ENCODE results near the gene P2RX5.

Gene P2RX5

DNA sequence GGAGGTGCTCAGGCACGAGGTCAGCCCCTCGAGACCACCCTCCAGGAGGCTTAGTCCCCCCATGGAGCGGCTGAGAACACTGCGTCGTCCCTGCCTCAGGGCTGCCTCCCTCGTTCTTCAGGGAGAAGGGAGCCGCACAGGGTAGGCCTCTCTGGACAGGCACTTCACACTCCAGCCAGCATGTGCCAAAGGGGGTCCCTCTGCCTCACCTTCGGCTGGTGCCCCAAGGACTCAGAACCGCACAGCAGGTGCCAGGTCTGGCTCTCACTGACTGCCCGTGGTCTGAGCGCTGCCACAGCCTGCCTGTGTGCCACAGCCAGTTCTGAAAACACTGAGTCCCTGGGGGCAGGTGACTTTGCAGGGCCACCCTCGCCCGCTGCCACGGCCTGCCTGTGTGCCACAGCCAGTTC, 7.1 kb downstream of the P2RX5 start:
- in situ Hi-C loops (cut with HindIII; ENCODE audit: low pct_ligation_motif_present, low pct_unique_long_range_greater_than_20kb, low sequenced_read_pairs) = no loop called here
- DNase-seq = no peak

GRCh38 chr17:3688027-3688553, 7.9 kb downstream of the P2RX5 start:
- DNase-seq = no peak
- in situ Hi-C loops (cut with HindIII; ENCODE audit: low pct_ligation_motif_present, low pct_unique_long_range_greater_than_20kb, low sequenced_read_pairs) = no loop called here

DNA sequence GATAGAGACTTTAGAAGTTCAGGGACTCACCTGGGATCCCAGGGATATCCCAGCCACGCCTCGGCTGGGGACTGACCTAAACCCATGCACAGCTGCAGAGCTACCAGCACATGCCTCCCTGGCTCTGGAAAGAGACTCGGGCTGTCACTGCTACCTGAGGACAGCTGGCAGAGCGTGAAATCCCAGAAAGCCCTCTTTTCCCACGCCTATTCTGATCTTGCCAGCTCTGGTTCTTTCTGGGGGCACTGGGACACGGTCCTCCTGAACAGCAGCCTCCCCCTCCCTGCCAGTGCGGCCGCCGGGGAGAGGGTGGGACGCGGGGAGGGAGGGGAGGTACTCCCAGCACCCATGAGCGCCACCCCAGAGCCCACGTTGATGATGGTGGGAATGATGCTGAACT, 10.8 kb downstream of the P2RX5 start:
- in situ Hi-C loops (cut with HindIII; ENCODE audit: low pct_ligation_motif_present, low pct_unique_long_range_greater_than_20kb, low sequenced_read_pairs) = no loop called here
- no peak for DNase-seq

- in situ Hi-C loops (cut with HindIII; ENCODE audit: low pct_ligation_motif_present, low pct_unique_long_range_greater_than_20kb, low sequenced_read_pairs) = no loop called here
- DNase-seq = peak; percentile 49
Observed at GRCh38 chr17:3683054-3683511, 12.9 kb downstream of the P2RX5 start.

DNA sequence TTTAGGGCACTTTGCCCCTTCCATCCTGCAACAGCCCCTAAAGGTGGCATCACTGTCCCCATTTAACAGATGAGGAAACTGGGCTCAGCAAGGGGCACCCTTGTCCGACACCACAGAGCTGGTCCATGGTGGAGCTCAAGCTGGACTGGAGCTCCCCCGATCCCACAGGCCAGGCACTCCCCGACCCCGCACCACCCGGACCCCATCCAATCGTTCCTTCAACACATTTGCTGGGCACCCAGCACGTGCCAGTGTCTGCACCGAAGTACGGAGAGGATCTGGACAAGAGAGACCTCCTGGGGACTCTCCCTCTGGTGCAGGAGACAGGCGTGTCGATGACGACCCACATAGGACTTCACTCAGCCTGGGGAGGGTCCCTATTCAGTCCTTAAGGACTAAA, 13.9 kb downstream of the P2RX5 start:
- no peak for DNase-seq
- in situ Hi-C loops (cut with HindIII; ENCODE audit: low pct_ligation_motif_present, low pct_unique_long_range_greater_than_20kb, low sequenced_read_pairs) = no loop called here

- DNase-seq = no peak
- in situ Hi-C loops (cut with HindIII; ENCODE audit: low pct_ligation_motif_present, low pct_unique_long_range_greater_than_20kb, low sequenced_read_pairs) = no loop called here
Observed at GRCh38 chr17:3681565-3681964, 14.4 kb downstream of the P2RX5 start.

DNA sequence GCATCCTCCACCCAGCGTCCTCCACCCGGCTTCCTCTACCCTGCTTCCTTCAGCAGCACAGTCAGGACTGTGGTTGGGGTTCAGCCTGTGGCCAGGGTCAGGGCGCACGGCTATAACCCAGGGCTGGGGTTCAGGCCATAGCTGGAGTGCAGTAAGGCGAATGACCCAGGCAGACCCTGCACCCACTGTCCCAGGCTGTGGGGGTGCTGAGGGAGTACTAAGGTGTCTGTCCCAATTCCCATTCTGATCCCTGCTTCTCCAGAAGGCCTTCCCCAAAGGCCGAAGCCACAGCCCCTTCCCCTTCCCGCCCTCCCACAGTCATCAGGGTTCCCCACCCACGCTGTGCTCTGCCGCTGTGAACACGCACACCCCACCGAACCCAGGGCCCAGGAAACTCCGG, 14.9 kb downstream of the P2RX5 start:
- in situ Hi-C loops (cut with HindIII; ENCODE audit: low pct_ligation_motif_present, low pct_unique_long_range_greater_than_20kb, low sequenced_read_pairs) = no loop called here

DNA sequence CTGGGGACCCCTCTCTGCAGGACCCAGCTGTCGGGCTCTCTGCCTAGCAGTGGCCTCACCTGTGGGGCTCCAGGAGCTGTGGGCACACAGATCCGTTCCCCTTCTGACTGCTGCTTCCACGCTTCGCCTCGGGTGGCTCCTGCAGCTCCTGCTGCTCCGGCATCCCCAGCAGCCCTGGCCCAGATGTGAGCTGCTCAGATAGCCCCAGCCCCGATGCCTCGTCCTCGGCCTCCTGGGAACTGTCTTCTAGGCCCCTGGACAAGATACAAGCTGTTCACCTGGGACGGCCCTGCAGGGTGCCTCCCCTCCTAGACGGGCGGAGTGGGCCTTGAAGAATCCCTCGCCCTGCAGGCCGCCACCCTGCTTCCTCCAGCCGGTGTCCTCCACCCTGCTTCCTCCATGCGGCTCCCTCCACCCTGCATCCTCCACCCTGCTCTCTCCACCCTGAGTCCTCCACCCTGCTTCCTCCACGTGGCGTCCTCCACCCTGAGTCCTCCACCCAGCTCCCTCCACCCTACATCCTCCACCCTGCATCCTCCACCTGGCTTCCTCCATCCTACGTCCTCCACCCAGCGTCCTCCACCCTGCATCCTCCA, 16.3 kb downstream of the P2RX5 start:
- in situ Hi-C loops (cut with HindIII; ENCODE audit: low pct_ligation_motif_present, low pct_unique_long_range_greater_than_20kb, low sequenced_read_pairs) = no loop called here
- no peak for DNase-seq

More for the DNA sequence above, 14.9 kb downstream of the P2RX5 start:
- no peak for DNase-seq

DNA sequence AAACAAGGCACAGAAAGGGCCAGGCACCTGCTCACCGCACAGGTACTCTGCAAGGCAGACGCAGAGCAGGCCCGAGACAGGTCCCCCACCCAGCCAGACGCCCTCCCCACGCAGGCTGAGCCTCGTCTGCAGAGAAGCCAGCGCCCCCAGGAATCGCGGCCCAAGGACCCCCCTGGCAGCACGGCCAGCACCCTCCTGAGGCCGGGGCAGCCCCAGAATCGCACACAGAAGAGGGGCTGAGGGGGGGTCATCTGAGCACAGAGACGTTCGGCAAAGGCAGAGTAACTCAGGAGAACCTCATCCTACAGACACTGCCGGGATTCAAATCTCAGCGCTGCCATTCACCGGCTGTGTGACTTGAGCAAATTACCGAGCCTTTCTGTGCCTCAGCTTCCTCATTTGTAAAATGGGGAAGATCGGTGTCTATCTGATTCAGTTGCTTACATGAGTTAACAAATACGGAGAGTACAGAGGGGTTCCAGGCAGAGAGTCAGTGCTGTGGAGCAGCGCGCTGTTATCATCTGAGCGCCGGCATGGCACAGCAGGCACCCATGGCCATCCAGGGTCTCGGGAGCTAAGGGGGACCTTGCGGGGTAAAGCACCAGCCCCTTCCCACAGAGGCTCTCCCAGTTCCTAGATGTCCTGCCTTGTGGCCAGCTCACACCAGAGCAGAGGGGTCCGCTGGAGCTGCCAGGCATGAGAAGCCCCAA, 17.0 kb downstream of the P2RX5 start:
- in situ Hi-C loops (cut with HindIII; ENCODE audit: low pct_ligation_motif_present, low pct_unique_long_range_greater_than_20kb, low sequenced_read_pairs) = no loop called here
- no peak for DNase-seq

DNA sequence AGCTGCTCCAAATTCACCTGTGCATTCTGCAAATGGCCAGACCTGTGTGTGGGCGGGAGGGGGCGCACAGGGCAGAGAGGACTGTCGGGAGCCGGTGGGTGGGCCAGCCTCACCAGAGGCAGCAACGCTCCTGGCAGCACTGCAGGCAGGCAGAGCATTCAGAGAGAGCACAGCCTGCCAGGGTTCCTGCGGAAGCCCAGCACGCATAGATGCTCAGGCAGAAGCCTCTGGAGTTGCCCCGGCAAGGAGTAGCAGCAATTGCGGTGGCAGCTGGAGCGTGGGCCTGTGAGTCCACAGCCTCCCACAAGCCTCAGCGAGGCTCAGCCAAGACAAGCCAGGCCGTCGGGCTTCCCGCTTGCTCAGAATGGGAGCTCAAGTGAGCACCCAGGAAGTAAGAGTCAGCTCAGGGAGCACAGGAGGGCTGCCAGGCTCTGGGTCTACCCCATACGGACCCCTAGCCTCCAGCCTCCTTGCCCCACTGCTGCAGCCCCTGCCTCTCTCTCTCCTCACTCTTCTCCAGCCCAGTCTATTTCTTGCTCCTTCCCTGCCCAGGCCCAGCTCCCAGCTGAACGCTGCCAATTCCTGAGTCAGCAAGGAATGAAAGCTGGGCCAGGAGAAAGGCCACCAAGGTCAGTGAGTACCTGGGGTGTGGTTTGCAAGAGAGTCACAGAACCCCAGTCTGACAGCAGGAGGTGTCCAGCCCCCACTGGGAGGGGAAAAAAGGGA, 17.7 kb downstream of the P2RX5 start:
- in situ Hi-C loops (cut with HindIII; ENCODE audit: low pct_ligation_motif_present, low pct_unique_long_range_greater_than_20kb, low sequenced_read_pairs) = no loop called here
- DNase-seq = no peak

DNA sequence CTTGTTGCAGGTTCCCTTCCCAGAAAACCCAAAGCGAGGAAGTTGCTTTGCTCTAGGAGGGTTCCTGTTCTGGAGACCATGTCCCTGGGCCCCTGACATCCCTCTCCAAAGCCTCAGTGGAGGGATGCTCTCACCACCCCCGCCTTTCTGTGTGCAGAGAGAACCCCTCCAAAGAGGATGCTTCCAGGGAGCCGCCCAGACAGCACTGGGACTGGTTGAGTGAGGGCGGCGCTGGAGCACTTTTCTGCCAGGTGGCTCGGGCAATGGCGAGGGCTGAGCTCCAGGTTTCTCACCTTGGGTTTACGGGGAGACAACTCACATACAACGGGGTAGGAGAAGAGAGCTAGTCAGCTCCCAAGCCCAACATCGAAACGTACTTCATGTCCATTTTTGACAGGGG, 20.1 kb downstream of the P2RX5 start:
- no peak for DNase-seq
- in situ Hi-C loops (cut with HindIII; ENCODE audit: low pct_ligation_motif_present, low pct_unique_long_range_greater_than_20kb, low sequenced_read_pairs) = no loop called here

DNA sequence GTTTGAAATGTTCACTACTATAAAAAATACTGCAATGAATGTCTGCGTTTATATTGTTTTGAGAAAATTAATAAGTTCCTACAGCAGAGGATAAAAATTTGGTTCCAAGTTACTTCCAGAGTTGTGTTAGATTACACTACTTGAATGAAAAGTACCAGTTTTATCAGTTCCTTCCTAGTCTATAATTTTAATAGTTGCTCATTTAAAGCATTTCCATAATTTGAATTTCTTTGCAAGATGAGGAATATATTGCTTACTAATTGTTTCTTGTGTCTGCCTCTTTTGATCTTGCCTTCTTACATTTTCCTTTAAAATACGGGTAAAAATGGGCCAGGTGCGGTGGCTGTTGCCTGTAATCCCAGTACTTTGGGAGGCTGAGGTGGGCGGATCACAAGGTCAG, 23.4 kb downstream of the P2RX5 start:
- DNase-seq = no peak
- in situ Hi-C loops (cut with HindIII; ENCODE audit: low pct_ligation_motif_present, low pct_unique_long_range_greater_than_20kb, low sequenced_read_pairs) = no loop called here

GRCh38 chr17:3669548-3669947, 26.4 kb downstream of the P2RX5 start:
- peak; percentile 14 for DNase-seq
- in situ Hi-C loops (cut with HindIII; ENCODE audit: low pct_ligation_motif_present, low pct_unique_long_range_greater_than_20kb, low sequenced_read_pairs) = no loop called here

- in situ Hi-C loops (cut with HindIII; ENCODE audit: low pct_ligation_motif_present, low pct_unique_long_range_greater_than_20kb, low sequenced_read_pairs) = no loop called here
Observed at GRCh38 chr17:3669085-3669347, 26.9 kb downstream of the P2RX5 start.

GRCh38 chr17:3668279-3669084, 27.5 kb downstream of the P2RX5 start, which contains the start of the genes EMC6 and TAX1BP3:
EMC6 (plus strand) TSS chr17:3668812; CDS start chr17:3669147, 335 bp downstream.
TAX1BP3 (minus strand) TSS chr17:3668578; CDS start chr17:3668526, 52 bp downstream.
- in situ Hi-C loops (cut with HindIII; ENCODE audit: low pct_ligation_motif_present, low pct_unique_long_range_greater_than_20kb, low sequenced_read_pairs) = no loop called here
- peak; percentile 98 for DNase-seq

More at GRCh38 chr17:3669085-3669347, 26.9 kb downstream of the P2RX5 start:
- DNase-seq = no peak

- DNase-seq = peak; percentile 94
- in situ Hi-C loops (cut with HindIII; ENCODE audit: low pct_ligation_motif_present, low pct_unique_long_range_greater_than_20kb, low sequenced_read_pairs) = no loop called here
Observed at GRCh38 chr17:3667366-3668278, 28.3 kb downstream of the P2RX5 start.

- in situ Hi-C loops (cut with HindIII; ENCODE audit: low pct_ligation_motif_present, low pct_unique_long_range_greater_than_20kb, low sequenced_read_pairs) = no loop called here
- no peak for DNase-seq
Observed at GRCh38 chr17:3666516-3666915, 29.4 kb downstream of the P2RX5 start.

DNA sequence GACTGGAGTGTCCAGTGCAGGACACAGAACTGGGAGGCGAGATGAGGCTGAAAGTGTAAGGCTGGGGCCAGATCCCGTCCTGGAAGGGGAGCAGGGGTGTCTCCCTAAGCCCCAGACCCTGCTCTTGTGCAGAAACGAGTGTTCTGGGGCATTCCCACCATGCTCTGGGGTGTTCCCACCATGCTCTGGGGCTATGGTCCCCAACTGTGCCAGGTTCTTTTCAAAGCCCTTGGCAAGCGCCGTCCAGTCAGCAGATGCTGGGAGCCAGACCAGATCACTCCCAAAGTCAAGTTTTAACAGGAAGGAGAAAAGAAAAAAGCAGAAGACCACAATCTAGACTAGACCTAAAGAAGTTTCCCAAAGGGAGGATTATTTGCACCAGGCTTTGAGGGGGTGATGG, 30.1 kb downstream of the P2RX5 start:
- DNase-seq = no peak
- in situ Hi-C loops (cut with HindIII; ENCODE audit: low pct_ligation_motif_present, low pct_unique_long_range_greater_than_20kb, low sequenced_read_pairs) = no loop called here
